Stimulated activated naive CD8-positive, alpha-beta T cell treated with anti-CD3 and anti-CD28 coated beads, Interleukin-15, Interleukin-2, amounts not matched to agents 100 U/mL and 50 U/mL, for 24 hours (primary cell): Measurements from ENCODE around the gene PLEKHM3.
A peak's percentile ranks its signal among the peaks of the same experiment; 100 is the strongest.

ENCODE experiments used
- ATAC-seq: fragments of 150-1000 bp; cut with Tn5 transposase; one replicate; pipeline ENCODE4 v1.10.0; 2021
- DNase-seq: peaks from one replicate; pipeline ENCODE4 v3.0.0; 2021

PLEKHM3 gene

DNA sequence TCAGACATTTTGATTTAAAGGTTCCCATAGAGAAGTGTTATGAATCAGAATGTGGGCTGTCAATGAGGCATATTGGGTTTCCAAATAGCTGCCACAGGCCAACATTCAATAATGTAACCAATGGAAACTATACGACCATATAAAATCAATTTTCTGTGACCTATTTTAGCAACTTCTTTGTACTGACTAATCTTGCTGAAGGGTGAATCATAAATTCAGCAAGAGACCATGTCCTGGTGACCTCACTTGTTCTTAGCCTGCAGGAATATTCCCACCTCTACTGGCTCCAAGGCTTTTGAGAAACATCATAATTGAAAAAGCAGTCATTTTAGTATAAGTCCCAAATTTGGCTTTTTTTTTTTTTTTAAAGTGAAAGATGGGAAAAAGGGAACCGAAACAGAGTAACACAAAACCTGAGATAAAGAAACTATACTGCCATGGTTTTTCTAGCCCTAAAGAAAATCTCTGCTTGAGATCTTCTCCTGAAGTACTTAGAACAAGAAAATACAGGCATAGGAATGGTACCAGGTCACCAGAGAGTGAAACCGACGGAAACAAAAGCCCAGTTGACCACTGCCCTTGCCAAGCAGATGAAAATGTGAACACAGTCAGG, 32.1 kb downstream of the PLEKHM3 start:
- peak; percentile 45 for ATAC-seq
- DNase-seq = no peak

DNA sequence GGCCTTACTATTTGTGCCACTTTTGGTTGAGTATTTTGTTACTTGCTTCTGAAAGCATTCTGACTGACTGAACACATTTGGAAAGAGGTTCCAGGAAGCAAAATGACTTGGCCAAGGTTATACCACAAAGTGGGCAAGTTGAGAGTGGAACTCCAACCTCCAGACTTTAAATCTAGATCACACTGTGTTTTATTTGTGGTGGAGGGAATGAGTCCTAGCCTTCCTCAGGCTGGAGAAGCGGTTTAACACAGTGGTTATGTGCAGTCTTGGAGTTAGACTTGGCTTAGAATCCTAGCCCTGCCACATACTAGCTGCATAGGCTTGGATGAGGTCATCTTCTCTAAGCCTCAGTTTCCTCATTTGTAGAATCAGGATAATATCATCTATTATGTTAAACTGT, 33.4 kb downstream of the PLEKHM3 start:
- no peak for DNase-seq
- peak; percentile 56 for ATAC-seq

DNA sequence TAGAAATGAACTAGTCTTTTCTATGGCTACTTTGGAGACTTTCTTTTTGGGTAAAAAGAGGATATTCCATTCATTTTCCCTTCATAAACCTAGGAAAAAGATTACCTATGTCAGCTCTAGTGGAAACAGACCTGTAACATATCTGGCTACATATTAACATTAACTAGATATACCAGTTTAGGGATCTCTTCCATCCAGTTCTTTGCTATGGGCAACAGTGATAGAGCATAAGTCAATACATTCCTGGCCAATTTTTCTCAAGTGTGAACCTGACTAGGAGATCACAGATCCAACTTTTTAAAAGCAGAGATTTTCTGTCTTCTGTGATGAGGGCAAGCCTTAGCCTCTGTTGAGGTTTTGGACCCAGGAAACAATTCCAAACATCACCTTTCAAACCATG, 34.5 kb downstream of the PLEKHM3 start:
- DNase-seq (no peak), ATAC-seq (no peak)

DNA sequence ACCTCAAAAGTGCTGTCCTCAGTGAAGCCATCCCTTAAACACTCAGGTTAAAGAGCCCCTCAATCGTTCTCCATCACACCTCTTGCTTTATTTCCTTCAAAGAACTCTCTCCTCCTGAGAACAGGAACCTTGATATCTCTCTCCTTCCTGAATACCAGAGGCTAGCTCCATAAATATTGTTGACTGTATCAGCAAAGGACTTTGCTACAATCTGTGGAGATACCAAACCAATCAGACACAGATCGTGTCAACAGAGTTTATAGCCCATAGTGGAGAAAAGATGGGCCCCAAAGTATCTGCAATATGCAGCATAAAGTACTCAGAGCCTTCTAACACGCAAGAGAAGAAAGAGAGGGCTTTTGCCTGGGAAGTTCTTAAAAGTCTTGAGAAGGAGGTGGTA, 36.4 kb downstream of the PLEKHM3 start:
- no peak for DNase-seq
- no peak for ATAC-seq

DNA sequence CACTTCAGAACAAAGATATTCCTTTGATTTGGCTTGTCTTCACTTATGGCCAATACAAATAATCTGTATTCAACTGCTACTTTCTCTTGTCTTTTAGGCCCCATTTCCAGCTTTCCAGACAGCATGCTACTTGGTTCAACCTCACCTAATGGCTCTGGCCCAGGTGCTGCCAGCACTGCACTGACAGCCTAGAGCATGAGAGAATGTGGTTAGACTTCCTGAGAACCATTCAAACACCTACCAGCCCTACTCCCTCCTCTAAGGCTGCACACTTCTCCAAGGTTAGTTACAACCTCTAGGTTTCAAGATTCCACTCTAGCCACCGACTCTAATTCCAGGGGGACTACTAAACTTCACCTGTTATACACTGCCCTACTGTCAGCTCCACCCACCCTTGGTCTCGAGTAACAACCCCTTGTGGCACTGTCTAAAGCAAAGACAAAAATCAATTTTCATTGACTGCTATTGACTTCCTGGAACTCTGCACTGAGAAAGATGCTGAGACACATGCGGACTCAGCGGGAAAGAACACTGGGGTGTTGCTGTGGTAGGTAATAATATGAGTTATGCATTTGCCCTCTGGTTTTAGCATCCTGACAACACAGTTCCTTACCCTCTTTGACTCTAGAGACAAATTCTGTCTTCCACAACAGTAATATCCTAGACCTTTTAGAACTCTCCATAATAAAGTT, 38.2 kb downstream of the PLEKHM3 start:
- ATAC-seq (no peak), DNase-seq (no peak)

DNA sequence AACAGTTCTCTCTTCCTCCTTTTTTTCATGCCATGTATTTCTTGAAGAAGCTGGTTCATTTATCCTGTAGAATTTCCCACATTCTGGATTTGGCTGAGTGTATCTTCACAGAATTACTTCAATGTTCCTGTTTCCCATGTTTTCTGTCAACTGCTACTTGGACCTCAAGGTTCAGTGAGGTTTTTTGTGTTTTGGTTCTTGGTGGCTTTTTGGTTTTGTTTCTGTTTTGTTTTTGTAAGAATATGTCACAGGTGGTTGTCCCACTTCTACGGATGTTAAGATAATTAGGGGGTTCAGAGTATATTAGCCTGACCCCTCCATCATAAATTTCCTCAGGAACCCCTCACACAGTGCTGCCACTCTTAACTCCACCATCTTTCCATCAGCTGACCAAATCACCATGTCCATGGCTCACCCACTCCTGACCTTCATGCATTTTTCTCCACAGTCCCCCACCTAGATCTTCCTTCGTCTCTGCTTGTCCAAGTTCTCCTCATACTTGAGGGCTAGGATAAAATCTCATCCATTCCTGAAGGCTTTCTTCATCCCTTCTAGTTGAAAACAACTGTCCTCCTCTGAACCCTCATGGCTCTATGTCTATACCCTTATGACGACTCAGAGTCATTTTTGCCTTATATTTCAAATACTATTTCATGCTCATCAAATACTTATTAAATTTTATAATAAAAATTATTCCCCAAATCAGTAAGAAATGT, 40.4 kb downstream of the PLEKHM3 start:
- ATAC-seq (no peak), DNase-seq (no peak)

DNA sequence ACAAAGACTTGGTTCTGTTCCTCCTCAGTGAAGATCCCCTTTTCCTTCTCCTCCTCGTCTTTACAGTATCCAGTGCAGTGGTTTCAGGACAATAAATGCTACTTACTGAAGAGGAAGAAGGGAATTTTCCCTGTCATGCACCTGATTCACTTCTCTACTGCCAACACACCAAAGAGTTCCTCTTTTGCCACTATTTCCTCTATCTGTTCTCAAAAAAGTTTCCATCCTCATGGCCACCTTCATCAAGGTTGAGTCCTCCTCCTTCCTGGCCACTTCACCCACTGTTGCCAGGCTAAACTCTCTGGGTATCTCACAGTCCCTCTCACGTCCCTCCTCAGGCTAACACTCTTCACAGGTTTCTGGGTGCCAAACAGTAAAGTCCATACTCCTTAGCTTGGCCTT, 41.7 kb downstream of the PLEKHM3 start:
- ATAC-seq = peak; percentile 52
- DNase-seq = no peak

DNA sequence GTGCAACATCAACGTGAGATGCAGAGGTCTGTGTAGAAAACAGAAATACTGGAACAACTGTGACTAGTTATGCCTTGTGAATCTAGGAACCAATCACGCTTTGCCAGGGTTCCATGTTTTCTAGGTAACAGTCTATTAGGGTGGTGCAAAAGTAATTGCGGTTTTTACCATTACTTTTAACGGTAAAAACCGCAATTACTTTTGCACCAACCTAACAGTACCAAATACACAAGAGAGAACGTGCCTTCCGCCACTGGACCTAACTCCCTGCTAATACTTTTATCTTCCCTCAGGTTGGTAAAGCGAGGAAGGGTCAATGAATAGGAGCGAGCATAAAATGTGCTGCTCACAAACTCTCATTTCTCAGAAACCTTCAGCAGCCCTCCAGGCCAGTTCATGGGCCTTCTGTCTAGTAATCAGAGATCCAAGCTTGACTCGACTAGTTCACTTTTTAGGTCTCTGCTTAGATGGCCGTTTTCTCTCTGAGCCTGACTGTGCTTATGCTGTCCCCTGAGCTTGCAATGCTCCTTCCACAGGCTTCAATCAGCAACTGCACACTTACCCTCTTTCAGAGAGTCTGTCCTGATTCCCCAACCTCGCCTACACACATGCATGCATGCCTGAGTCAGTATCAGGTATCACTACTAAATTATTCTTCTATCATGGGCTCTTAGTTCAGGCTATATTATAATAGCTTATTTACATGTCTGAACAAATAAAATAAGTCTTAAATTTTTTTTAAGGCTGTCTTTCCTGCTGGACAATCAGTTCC, 47.0 kb downstream of the PLEKHM3 start:
- DNase-seq (no peak), ATAC-seq (no peak)

DNA sequence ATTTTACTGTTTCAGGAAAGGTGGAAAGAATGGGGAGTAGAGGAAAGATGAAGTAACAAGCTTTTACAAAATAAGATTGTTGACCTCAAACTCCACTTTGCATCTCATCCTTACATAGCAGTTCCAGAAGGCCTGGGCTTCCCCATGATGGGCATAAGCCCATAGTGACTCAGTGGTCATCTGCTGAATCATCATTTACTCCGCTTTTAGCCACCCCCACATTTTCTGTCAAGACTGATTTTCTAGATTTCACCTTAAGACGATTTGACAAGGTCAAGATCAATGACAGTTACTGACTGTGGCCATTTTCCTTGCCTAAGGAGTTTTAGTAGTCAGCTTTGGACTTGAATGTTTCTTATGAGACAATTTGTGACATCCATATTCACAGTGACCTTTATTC, 49.4 kb downstream of the PLEKHM3 start:
- no peak for ATAC-seq
- DNase-seq = no peak

DNA sequence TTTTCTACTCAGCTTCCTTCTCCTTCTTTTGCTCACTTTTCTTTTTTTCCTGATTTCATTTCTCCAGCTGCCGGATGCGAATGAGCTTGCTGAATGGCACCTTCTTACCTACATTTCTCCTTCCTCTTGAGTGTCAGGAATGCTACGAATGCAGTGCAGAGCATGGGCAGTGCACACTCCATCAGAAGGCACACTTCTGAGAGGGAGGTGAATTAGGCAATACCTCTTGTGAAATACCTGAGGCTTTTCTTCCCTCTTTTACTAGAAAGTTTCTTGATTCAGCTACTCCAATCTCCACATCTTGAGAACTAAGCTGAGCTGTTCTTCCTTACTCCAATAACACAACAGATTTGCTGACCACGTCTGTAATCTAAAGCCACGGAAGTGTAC, 51.1 kb downstream of the PLEKHM3 start:
- ATAC-seq (no peak), DNase-seq (no peak)

DNA sequence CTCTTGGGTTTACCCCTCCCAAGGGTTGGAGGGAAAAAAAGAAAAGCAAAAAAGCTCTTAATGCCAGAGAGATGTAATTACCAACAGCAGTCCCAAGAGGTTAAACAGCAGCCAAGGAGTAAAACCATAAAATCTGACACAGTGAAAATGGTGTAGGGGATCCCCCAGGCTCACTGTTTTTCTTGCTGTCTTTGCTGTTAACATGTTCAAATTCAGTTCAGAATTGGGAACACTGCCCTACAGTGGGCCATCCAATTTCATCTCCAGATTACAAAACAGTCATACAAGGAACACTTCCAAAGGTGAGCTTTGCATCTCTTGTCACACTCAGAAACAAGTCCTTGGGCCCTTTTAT, 54.5 kb downstream of the PLEKHM3 start:
- ATAC-seq (no peak), DNase-seq (no peak)

DNA sequence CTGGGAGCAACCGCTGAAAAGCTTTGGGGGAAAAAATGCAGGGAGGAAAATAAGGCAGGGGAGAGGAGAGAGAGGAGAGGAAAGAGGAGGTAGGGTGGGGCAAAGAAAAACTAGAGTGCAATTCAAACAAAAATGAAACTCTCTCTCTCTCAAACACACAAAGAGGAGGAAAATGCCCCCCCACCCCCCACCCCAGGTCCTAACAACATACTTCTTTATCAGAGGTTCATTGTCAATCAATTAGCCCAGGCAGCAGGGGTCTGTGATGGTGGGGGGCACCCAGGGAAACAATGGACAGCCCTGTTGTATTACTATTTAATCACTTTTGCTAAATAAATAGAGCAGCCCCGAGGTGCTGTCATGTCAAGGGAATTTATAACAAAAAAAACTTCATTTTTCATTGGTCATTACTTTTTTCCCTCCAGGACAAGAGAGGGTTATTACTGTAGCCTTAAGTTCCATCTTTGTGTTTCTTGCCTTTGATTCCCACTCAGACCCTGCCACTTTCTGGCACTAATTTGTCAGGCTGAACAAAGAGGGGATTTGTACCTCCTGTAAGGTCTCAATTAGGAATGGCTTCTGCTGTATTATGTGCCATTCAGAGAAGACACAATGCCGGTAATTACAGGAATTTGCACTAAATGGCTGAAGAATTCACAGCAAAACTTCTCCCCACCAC, 55.0 kb downstream of the PLEKHM3 start:
- no peak for DNase-seq
- ATAC-seq = no peak

DNA sequence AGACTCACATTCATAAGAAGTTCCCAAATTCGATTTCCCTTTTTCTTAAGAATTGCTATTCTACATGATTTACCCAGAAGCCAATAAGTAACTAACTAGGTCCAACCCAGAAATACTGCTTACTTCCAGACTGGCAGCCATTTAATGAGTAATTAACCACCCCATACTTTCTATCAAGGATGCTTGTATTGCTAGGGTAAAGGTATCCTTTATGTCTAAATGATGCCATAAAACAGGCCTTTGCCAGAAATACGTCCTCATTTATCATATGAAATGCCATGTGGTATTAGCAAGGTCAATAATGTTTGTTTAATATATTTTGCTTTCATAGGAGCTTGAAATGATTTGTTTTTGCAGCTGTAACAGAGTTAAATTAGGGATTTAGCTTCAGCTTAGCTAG, 56.1 kb downstream of the PLEKHM3 start:
- ATAC-seq (no peak), DNase-seq (no peak)

DNA sequence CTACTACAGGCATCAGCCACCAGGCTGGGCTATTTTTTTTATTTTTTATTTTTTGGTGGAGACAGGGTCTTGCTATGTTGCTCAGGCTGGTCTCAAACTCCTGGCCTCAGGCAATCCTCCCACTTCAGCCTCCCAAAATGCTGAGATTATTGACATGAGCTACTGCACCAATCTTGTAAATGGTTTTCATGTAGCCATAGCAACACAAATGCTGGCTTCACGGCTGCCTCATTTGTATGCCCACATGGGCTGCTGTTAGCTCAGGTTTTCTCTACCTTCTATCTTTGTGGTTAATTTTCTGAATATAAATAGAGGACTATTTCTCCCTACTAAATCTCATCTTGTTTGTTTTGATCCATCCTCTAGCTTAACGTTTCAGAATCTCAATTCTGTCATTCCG, 58.2 kb downstream of the PLEKHM3 start:
- no peak for ATAC-seq

DNA sequence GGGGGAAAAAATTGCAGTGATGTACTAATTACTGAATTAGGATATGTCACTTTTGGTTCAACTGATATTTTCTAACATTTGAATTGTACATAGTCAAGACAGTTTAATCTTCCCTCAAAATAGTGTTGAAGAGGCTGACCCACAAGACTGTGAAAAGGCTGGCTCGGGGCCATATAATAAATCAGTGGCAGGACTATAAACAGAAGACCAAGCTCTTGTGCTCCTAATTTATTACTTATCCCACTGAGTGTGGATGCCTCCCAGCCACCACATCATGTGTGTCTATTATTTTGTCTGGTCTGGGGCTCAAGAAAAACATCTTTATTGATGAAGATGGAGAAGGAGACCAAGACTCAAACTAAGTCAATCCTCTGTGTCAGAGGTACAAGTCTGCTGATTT, 64.4 kb downstream of the PLEKHM3 start:
- ATAC-seq = no peak
- DNase-seq = no peak

More for the DNA sequence above, 58.2 kb downstream of the PLEKHM3 start:
- DNase-seq = no peak

DNA sequence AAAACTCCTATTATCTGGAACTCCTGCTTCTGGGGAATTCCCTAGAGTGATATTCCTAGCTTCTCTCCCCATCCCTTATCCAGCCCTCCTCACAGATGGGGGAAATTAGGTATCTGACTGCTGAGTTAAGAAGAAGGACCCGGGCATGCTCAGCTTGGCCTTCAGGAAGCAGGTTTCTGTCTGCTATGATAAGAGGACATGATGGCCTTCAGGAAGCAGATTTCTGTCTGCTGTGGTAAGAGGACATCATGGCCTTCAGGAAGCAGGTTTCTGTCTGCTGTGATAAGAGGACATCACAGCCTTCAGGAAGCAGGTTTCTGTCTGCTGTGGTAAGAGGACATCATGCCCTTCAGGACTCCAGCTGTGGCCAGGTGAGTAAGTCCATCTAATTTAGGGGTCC, 65.2 kb downstream of the PLEKHM3 start:
- ATAC-seq = no peak
- DNase-seq = no peak

DNA sequence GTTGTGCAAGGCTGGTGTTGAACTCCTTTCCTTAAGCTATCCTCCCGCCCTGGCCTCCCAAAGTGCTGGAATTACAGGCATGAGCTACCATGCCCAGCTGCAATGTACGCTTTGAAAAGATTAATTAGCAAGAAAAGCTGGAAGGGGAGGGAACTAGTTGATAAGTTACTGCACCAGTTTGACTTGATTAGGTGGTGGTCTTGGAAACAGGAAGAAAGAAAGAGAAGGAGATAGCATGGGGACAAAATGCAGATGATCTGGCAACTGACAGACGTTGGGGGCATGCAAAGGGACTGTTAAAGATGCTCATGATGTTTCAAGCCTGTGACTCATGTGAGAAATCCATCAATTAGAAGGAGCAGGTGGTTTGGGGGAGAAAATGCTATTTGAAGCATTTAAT, 68.6 kb downstream of the PLEKHM3 start:
- no peak for ATAC-seq

DNA sequence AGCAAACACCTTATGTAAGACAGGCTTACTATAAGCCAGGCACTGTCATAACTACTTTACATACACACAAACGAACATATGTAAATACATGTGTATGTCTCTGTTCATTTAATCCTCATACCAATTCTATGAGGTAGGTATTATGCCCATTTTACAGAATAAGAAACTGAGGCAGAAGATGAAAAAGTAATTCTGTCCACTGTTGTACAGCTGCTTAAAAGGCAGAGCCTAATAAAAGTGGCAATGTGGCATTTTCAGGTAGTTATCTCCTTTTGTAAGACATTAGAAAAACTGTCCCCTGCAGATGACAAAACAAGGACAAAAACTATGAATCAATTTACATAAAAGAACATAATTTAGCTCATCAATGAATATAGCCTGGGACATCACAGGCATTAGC, 69.9 kb downstream of the PLEKHM3 start:
- ATAC-seq (no peak), DNase-seq (no peak)

More for the DNA sequence above, 68.6 kb downstream of the PLEKHM3 start:
- DNase-seq = no peak

DNA sequence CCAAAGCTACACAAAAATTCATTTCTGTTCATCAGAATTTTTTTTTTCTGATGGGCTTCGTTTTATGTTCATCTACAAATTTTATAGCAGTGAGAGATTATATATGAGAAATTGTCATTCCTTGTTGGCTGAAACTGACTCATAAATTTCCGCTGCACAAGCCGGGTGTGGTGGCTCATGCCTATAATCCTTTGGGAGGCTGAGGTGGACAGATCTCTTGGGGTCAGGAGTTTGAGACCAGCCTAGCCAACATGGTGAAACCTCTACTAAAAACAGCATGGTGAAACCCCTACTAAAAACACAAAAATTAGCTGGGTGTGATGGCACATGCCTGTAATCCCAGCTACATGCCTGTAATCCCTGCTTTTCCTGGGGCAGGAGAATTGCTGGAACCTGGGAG, 72.0 kb downstream of the PLEKHM3 start:
- DNase-seq (no peak), ATAC-seq (no peak)

DNA sequence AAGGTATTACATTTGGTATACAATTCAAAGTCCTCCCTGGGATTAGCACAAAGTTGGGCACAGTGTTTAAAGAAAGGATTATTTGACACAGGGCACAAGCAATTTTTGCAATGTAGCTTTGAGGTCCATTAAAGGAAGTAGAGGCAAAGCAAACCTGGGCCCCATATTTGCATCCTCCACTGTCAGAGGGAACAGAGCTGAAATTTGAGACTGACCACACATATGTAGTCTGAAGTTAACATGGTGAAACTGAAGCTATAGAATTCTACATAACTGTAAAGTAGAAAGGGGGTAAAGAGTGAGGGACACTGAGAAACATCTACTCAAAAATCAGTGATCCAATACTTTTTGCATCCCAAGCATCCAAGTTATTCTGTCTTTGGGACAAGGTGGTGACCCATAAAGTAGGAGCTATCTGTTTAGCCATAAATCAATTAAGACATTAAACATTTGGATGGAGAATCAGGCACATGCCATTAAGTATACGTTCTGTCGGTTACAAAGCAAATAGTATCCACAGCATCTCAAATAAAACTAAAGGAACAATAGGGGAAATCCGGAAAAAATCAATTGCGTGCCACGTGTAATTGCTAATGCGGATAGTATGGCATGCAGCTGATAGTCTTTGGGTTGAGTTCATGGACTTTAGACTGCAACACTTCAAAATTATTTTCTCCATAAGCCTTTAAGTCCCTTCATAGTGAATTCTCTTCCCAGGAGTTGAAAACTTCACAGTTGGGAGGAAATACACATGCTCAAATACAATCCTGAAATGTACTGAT, 72.6 kb downstream of the PLEKHM3 start:
- DNase-seq (no peak), ATAC-seq (no peak)

DNA sequence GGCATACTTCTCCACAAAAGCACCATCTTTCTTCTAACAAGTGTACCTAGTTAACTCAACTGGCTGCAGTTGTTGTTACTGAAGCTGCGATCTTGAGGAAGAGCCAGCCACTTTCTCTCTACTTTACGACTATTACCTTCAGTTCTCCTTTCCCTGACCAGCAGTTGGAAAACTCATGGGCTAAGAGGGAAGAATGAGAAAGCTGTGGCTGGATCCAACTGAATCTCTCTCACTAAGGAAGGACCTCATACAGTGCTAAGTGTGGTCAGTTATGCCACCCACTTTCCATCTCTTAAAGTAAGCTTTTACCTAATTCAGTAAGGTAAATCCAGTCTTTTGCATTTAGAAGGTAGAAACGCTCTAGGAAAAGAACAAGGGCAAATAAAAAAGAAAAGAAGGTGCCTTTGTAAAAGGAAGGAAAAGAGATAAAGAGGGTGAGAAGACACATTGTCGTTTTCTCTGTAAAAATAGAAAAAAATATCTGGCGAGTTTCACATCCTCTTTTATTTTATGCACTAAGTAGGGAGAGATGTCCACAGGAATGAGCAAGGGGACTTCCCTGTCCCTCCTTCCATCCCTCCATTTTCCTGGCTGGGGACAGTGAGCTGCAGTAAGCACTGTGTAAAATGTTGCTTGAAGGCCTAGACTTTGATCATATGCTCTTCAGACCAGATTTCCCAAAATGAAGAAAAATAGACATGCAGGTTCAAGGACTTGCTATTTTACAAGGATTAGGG, 73.4 kb downstream of the PLEKHM3 start:
- DNase-seq = no peak
- ATAC-seq = no peak
